Globus pallidus (tissue), 1 donor: ENCODE data around the gene KCTD7.
"Not testable (repeated sequence)": the region's sequence is repeated elsewhere in the genome, so short reads cannot be mapped to it uniquely, and the experiment has no call there.

Source experiments
- DNase-seq: peaks from one replicate; pipeline ENCODE4 v3.0.0-alpha.2; 2015; ENCODE audit warnings: low spot score

The KCTD7 gene

DNA sequence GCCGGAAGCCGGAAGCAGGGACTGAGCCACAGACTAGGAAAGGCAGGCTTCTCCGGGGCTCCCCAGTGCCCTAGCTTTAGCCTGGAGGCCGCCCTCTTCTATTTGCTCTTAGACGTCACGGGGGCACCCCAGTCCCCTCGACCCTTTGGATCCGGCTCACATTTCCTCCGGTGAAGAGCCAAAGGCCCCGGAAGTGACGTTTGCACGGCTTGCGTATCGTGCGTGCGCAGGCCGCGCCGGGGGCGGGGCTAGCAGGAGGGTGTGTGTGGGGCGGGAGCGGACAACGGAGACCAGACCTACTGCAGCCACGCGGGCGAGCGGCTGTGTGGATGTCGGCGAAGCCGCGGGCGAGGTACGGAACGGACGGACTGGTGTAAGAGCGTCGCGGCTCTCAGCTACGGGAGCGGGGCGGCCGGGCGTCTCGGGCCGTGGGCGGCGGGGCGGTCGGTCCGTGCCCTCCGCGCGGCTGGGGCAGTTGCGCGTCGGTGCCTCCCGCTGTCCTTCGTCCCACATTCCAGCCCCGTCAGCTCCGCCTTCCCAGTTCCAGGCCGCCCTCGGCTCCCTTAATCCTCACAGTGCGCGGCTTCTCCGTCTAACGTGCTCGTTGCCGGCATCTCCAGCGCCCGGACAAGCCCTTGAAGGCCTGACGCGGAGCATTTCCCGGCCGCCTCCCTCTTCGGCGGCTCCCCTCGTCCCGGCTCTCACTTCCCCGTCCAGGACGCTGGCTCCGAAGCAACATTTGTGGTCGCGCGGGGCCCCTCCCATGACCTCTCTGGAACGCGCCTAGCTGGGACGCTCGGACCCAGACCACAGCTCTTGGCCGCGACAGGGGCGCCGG, 25.8 kb downstream of the KCTD7 start:
- DNase-seq: peak; percentile 98

DNA sequence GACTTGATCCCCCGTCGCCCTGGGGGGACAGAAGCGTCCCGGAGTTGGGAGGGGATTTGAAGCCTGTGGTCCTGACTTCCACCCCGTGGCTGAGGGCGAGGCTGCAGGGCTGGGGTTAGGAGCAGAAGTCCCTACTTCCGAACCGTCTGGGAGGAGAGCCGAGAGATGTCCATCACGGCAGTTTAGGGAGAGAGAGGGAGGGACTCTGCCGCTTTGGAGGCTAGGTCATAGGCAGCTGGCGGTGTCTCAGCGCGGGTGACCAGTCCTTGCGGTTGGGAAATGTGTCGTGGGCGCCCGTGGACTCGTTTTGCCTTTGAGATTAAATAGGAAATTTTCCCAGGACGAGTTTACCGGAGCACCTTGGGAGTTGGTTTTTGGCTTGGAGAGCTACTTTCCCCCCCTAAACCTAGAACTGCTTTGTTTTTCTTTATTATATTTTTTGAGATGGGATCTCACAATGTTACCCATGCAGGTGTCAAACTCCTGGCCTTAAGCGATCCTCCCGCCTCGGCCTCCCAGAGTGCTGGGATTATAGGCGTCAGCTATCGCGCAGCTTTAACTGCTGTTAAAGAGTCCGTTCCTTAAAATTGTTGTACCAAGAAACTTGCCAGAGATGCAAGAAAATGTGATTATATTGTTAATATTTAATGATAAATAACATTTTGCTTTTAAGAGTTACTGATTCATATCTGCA, 26.6 kb downstream of the KCTD7 start:
- not testable (repeated sequence) for DNase-seq

DNA sequence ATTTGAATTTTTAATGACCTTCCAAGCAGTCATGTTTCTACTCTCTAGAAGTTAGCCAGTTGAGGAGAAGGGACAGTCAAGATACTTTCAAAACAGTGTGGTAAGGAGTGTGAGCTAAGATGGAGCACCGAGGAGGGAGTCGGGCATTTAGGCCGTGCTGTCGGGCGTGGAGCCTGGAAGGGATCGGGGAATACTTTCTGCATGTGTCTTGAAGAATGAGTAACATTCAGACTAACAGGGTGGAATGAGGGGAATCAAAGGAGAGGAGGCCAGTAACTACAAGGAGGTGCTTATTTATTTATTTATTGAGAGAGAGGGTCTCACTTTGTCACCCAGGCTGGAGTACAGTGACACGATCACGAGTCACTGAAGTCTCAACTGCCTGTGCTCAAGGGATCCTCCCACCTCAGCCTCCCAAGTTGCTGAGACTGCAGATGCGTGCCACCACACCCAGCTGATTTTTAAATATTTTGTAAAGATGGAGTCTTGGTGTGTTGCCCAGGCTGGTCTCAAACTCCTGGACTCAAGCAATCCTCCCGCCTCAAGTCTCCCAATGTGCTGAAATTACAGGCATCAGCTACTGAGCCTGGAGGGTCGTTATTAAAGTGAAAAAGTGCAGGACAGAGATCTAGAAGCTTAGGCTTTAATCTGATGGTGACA, 27.3 kb downstream of the KCTD7 start:
- not testable (repeated sequence) for DNase-seq

DNA sequence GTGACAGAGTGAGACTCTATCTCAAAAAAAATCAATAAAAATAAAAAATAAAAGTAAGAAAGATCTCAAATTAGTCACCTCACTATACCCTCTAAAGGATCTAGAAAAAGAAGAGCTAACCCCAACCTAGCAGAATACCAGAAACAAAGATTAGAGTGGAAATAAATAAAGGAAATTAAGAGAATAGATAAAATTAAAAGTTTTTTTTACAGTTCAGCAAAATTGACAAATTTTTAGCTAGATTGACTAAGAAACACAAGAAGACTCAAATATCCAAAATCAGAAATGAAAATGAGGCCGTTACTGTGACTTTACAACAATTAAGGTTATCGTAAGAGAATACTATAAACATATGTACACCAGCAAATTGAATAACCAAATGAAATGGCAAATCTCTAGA, 29.1 kb downstream of the KCTD7 start:
- DNase-seq: no peak

DNA sequence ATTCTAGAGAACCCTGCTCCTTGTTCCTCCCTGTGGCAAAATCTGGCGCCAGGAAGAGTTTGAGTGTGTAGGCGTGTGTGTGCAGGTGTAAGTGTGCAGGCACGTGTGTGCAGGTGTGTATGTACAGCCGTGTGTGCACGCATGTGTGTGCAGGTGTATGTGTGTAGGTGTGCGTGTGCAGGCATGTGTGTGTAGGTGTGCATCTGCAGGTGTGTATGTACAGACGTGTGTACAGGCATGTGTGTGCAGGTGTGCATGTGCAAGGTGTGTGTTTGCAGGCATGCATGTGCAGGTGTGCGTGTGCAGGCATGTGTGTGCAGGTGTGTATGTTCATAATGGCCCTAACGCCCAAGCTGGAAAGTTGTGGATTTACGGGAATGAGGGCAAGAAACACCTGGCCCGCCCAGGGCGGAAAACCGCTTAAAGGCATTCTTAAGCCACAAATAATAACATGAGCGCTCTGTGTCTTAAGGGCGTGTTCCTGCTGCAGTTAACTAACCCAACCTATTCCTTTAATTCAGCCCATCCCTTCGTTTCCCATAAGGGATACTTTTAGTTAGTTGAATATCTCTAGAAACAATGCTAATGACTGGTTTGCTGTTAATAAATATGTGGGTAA, 34.1 kb downstream of the KCTD7 start:
- no peak for DNase-seq

DNA sequence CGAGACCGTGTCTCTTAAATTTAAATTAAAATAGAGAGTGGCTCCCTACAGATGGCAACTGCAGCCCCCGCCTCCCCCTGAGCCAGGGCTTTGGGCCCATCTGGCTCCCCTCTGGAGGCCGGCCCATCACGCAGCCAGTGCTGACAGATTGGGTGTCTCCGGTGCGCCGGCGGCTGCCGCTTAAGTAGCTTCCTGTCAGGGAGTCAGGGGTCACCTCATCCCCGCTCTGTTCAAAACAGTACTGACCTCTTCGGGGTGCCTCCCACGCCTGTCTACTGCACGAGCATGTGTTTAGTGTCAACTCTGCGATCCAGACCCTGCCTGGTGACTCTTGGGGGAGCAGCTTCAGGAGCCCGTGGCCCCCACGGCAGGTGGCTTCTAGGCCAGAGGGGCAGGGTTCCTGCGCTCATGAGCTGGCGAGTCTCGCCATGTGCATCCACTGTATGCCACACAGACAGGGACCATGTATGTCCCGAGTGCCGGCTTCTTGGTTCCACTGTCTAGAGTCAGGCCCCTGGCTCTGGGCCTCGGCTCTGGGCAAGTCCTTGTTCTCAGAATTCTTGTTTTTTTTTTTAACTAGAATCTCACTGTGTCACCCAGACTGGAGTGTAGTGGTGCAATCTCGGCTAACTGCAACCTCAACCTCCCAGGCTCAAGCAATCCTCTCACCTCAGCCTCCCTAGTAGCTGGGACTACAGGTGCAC, 36.1 kb downstream of the KCTD7 start:
- no peak for DNase-seq

DNA sequence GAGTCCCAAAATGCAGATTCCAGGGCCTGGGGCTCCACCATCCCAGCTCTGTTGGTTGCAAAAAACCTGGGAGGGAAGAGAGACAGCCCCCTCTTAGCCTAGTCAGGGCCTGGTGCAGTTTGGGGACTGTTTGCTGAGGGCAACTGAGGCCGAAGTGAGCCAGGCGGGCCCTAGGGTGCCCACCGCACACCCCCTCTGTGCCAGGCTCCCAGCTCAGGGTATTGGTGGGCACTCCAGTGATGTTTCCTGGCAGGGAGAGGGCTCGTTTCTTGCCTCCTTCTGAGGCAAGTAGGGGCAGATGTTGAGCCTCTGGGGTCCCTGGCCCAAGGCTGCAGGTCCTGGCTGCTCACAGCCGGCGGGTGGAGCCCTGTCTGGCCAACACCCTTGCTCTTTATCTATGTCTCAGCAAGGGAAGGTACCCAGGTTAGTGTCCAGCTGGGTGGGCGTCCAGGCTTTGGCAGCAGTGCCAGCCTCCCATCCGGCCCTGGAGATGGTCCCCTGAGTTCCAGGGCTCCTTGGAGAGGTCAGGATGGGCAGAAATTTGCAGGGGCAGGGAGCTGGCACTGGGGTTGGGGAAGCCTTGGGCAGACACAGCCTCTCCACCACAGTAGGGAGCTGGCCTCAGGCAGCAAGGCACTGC, 37.8 kb downstream of the KCTD7 start:
- no peak for DNase-seq

DNA sequence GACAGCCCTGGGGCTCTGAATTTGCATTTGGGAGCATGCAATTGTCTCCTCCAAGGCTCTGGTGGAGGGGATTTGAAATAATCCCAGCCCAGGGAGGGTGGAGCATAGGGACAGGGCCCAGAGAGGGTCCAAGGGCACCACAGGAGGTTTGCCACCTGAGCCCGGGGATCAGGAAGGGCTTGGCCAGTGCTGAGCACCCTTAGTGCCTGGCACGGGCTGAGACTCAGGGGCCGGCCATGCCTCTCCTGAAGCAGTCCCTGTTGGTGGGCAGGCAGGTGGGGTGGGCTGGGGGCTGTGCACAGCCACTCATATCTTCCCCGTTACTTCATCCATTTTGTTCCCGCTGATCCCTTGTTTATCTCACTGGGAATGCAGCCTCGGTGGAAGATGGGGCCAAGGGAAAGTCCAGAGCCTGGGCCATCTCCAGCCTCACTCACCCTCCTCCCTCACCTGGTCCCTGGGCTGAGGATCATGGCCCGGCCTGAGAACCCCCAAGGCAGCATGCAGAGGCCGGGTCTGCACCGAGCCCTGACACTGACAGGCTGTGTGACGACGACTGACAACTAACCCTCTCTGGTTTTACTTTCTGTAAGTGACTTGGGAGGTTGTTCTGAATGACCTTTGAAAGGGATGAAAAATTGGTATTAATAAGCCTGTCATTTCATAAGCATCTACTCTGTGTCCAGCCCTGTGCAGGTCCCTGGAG, 38.5 kb downstream of the KCTD7 start:
- DNase-seq: no peak

DNA sequence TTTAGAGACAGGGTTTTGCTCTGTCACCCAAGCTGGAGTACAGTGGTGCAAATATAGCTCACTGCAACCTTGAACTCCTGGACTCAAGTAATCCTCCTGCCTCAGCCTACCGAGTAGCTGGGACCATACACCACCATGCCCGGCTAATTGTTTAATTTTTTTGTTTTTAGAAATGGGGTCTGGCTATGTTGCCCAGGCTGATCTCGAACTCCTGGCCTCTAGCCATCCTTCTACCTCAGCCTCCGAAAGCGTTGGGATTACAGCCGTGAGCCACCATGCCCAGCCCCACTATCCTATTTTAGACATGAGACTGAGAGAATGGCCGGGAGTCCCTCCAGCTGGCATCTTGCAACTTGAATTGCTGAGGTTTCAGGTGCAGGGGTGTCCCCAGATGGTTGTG, 39.4 kb downstream of the KCTD7 start:
- no peak for DNase-seq

DNA sequence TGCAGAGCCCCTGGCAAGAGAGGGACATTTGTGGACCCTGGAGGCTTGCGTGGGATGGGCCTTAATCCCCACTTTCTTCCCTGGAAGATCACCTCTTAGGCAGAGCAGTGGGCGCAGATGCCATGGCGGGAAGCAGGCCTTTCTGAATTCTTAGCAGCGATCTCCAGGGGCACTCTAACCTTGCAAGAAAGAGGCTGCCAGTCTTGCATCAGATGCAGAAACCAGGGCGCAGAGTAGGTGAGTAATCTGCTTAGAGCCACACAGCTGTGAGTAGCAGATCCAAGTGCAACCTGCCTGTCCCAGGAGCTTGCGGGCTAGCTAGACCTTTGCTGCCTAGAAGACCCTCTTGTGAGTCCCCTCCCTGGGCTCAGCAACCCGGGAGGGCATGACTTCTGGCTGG, 40.0 kb downstream of the KCTD7 start:
- DNase-seq: peak; percentile 64

DNA sequence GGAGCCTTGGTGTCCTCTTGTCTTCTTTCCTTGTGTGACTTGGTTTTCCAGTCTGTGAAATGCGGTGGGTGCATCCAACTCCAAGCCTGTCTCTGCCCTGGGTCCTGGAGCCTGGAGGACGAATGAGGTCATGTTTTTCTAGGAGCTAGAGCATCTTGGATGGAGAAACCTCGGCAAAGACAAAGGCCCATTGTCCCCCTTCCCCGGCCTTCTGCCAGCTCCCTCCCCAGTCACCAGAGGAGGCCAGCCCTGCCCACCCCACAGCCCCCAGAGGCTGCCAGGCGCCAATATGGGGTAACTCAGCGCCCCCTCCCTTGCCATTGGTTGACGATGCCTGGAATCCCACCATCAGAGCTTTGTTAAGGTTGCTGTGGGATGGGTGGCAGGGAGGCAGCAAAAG, 40.4 kb downstream of the KCTD7 start:
- peak; percentile 92 for DNase-seq

DNA sequence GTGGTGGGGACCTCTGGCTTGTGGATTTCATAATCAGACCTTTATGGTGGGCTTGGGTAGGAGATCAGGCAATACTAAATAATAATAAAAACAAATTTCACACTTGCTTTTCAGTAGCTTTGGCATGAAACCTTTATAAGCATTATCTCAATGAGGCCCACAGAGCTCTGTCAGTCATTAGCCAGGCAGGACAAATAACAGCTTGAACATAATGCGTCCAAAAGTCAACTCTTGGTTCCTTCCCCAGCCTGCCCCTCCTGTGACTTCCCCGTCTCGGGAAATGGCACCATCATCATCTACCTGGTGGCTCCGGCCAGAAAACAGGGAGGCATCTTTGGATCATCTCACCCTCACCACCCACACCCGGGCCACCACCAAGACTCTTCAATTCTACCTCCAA, 40.8 kb downstream of the KCTD7 start:
- no peak for DNase-seq

DNA sequence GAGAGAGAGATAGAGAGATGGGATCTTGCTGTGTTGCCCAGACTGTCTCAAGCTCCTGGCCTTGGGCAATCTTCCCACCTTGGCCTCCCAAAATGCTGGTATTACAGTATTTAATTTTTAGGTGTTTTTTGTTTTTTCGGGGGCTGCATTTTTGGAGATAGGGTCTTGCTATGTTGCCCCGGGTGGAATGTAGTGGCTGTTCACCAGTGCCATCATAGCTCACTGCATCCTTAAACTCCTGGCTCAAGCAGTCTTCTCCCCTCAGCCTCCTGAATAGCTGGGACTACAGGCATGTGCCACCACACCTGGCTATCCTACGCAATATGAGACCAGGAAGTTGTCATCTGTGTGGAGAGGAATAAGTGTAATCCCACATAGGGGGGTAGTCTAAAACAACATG, 42.4 kb downstream of the KCTD7 start:
- no peak for DNase-seq

DNA sequence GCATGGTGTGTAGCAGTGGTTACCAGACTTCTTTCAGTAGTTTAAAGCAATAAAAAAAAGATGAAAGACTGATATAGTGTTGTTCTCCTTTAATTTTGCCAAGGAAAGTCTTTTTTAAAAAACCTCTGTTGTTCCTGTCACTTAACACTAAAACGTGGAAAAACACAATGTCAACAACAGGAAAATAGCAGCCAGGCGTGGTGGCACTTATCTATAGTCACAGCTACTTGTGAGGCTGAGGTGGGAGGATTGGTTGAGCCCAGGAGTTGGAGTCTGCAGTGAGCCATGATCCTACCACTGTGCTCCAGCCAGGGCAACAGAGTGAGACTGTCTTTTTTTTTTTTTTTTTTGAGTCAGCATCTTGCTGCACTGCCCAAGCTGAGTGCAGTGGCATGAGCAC, 42.8 kb downstream of the KCTD7 start:
- not testable (repeated sequence) for DNase-seq

DNA sequence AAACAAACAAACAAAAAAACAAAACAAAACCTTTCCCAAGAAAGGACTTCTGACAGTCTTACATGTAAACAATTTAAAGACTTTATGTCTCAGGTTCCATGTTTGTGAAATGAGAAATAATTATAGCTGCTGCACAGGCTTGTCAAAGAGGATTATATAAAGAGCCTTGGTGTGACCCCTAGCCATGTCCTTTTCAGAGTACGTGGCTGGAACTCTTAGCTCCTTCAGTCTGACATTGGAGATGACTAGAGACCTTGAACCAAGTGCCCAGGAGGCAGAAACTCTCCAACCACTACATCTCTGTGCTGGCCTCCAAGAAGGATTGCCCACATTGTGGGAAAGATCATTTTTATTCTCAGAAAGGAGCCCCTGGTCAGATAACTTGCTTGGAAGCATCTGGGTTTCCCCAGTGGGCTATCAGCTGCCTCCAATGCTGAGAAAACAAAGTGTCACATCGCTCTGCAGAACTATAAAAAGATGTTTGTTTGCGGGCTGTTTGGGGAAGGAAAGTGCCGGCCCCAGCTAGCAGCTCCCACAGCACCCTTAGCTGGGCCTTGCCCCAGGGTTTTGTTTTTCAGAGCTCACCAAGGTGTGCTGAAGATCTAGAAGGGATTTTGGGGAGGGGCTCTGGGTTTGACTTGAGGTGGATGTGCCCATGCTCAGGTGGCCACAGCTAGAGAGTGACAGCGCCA, 43.9 kb downstream of the KCTD7 start:
- DNase-seq: not testable (repeated sequence)

DNA sequence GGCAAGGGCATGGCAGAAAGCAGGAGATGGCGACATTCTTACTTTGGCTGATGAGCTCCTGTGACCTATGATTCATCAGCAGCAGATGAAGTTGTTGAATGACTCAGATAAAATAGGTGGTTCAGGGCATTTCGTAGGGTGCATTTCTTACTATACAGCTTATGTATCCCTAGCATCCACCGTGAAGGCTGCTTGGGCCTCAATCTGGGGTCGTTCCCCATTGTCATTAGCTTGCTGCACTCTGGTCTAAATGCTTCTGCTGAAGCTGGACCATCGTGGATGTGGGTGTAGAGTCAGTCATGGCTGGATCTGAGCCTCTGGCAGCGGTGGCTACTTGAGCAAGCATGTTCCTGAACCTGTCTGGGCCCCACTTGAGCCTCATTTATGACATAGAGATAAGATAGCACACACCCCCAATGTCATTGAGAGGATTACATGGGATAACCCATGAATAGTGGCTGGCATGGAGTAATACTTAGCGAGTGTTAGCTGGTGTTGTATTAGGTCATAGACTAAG, 44.5 kb downstream of the KCTD7 start:
- not testable (repeated sequence) for DNase-seq

DNA sequence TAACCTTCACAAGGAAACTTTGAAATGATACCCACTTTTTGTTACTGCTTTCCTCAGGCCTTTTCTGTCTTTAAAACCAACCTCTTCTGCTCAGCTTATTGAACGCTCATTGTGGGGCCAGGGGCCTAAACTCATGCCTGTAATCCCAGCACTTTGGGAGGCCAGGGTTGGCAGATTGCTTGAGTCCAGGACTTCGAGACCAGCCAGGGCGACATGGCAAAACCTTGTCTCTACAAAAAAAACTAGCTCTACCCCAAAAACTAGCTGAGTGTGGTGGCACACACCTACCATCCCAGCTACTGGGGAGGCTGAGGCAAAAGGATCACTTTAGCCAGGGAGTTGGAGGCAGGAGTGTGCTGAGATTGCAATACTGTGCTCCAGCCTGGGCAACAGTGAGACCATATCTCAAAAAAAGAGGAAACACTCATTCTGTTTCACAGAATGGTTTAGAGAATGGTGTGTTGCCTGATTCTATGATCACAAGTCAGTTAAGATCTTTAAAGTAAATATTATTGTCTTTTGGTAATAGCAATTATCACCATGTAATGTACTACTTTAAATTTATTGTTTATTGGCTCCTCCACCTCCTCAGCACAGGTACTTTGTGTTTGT, 51.1 kb downstream of the KCTD7 start:
- no peak for DNase-seq

DNA sequence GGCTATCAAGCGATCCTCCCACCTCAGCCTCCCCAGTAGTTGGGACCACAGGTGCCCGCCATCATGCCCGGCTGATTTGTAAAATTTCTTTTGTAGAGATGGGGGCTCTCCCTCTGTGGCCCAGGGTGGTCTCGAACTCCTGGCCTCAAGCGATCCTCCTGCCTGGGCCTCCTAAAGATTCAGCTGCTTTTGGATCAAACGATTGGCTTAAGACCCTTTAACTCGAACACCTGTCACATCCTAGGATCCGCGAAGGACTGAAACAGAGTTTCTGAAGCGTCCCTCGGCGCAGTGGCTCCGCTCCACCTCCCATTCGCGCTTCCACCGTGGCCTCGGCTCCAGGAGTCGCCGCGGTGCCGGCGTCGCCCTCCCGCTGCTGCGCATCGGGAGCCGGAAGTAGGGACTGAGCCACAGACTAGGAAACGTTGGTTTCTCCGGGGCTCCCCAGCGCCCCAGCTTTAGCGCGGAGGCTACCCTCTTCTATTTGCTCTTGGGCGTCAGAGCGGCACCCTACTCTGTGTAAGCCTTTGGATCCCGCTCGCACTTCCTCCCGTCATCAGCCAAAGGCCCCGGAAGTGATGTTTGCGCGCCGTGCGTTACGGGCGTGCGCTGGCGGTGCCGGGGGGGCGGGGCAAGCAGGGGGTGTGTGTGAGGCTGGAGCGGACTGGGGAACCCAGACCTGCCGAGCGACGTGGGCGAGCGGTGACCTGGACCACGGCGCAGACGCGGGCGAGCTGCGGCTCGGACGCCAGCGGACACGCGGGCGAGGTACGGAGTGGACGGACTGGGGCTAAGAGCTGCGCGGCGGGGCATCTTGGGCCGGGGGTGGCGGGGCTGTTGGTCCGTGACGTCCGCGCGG, 53.0 kb downstream of the KCTD7 start:
- DNase-seq: peak; percentile 96
